HG03045 (cell line): ENCODE data around the gene DLX2.
A peak's percentile ranks its signal among the peaks of the same experiment; 100 is the strongest.
"Not testable (repeated sequence)": the region's sequence is repeated elsewhere in the genome, so short reads cannot be mapped to it uniquely, and the experiment has no call there.

Experiments
- ATAC-seq: cut with Tn5 transposase; IDR thresholded peaks from one replicate; pipeline ENCODE4 v1.9.1; 2021; ENCODE audit warnings: mild to moderate bottlenecking, moderate library complexity; ENCODE audit not compliant: unreplicated experiment

Gene DLX2

DNA sequence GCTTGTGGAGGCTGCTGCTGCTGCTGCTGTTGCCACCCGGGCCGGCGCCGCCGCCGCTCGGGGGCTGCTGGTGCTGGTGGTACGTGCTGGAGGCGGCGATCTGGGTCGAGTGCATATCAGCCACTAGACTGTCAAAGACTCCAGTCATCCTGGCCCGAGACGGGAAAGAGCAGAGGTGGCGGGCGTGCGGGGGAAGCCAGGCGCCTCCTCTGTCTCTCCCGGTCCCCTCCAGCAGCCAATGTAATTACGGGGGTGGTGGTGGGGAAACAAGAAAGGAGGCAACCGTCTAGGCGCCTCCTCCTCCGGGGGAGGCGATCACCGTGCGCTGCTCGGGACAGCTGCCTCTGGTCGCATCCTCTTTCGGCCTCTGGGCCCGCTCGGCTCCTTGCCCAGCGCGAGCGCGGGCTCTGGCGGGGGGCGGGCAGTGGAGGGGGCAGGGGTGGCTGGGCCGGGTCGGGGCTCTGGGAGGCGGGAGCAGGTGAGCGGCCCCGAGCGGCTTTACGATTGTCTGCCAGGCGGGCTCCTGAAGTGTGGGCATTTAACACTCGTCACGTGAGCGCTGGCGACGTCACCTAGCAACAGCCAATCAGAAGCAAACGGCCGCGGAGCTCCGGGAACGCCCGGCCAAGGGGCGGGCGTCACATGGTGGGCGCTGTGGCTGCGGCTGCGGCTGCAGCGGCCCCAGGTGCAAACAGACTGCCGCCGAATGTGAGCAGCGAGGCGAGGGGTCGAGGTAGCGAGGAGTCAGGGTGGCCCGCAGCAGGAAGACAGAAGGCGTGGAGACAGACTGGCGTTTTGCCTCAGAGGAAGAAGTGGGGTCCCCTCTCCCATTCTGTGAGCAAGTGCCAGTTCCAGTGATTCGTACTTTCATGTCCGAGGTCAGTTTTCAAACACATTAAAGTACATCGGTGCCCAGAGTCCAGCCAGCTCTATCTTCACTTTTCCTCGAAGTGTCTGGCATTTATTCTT, at the start of gene DLX2:
Gene DLX2 (minus strand): TSS at position 510 of the 969 bp plus-strand sequence. CDS start 362 bp downstream, at position 148.
- ATAC-seq: peak; percentile 76

- no peak for ATAC-seq
Observed at GRCh38 chr2:172147944-172148650, 45.4 kb upstream of the DLX2 start.

- ATAC-seq: no peak
Observed at GRCh38 chr2:172143817-172144216, 41.1 kb upstream of the DLX2 start.

DNA sequence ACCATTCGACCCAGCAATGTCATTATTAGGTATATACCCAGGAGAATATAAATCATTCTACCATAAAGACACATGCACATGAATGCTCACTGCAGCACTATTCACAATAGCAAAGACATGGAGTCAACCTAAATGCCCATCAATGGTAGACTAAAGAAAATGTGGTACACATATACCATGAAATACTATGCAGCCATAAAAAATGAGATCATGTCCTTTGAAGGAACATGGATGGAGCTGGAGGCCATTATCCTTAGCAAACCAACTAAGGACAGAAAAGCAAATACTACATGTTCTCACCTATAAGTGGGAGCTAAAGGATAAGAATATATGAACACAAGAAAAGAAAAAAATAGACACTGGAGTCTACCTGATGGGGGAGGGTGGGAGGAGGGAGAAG, 36.0 kb upstream of the DLX2 start:
- ATAC-seq: not testable (repeated sequence)

DNA sequence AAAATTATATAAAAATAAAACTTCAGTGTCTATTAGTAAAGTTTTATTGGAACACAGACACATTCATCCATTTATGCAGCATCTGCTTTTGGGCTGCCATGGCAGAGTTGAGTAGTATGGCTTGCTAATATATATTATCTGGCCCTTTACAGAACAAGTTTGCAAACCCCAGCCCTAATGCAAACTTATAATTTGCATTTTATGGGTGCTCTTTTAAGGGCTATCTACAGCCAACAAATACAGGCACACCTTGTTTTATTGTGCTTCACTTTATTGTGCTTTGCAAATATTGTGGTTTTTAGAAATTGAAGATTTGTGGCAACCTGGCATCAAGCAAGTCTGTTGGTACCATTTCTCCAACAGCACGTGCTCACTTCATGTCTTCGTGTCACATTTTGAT, 35.2 kb upstream of the DLX2 start:
- ATAC-seq: no peak

GRCh38 chr2:172137109-172137508, 34.4 kb upstream of the DLX2 start:
- no peak for ATAC-seq

GRCh38 chr2:172135446-172135845, 32.7 kb upstream of the DLX2 start:
- ATAC-seq: no peak

DNA sequence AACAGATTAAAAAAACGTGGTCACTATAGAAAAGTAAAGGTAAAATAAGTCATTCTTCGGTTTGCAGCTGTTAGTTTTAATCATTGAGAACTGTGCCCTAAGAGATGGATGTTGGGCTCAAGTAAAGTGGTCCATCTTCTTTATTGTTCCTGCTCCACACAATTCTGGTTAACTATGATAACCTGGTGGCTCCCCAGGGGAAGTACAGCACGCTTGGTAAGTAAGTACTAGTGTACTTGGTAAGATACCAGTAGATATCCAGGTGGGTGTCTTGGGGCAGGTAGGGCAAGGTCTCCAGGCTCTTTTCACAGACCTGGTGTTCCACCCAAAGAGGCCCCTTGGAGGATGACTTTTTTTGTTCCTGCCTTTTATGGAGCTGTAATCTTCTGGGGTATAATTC, 31.6 kb upstream of the DLX2 start:
- ATAC-seq: no peak

DNA sequence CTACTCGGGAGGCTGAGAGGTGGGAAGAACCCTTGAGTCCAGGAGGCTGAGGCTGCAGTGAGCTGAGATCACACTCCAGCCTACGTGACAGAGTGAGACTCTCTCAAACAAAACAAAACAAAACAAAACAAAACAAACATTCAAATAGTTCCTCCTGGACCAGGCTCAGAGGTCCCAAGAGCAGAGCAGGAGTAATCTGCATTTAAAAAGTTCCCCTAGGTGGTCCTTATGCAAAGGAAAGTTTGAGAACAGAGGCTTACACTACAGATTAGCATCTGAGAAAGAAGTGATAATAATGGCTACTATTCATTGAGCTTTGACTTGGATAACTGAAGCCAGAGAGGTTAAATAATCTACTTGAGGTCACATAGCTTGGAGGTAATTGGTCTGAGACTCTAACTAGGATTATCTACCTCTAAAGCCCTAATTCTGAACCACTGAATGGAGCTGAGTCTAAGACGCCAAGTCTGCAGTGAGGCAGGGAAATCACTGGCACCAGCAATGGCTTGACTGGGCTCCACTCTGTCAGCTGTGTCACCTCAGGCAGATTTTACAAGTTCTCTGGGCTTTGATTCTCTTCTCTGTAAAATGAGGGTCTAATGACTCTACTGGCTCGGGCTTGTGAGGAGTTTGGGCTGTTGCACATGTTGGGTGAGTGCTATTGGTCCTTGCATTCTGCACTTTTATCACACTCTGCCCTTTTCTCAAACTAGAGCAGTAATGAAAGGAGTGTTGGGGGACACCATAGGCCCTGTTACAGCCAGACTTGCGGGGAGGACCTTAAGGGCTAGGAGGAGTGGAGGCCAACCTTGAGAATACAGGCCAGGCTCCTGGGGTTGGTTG, 29.2 kb upstream of the DLX2 start:
- ATAC-seq: no peak

DNA sequence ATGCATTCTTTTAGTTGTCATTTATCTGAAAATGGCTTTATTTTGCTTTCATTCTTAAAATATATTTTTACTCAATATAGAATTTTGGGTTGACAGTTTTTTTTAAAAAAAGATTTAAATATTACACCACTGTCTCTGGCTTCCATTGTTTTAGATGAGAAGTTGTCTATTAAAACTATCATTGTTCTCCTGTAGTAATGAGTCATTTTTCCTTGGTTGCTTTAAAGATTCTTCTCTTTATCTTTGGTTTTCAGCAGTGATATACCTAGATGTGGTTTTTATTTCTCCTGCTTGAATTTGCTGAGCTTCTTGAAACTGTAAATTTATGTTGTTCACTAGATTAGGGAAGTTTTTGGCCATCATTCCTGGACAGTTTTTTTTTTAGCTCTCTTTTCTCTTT, 26.7 kb upstream of the DLX2 start:
- ATAC-seq: no peak

- ATAC-seq: no peak
Observed at GRCh38 chr2:172128484-172128883, 25.8 kb upstream of the DLX2 start.

GRCh38 chr2:172120118-172120517, 17.4 kb upstream of the DLX2 start:
- no peak for ATAC-seq

DNA sequence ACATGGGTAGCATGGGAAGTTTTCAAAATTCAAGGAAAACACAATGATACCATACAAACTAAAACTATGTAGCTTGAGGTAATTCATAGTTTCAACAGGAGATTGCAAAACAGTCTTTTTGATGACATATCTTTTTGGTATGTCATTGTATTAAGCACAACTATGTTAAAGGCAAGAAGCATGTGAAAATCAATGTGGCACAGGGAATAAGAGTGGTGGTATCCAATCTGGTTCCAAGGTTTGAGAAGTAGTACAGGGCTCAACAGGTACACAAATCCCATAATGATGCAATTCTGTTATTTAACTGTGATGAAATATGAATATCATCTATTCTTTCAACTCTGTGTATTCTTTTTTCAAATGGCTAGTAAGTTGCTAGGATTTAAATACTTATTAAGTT, 16.4 kb upstream of the DLX2 start:
- no peak for ATAC-seq

GRCh38 chr2:172116107-172116506, 13.4 kb upstream of the DLX2 start:
- no peak for ATAC-seq

- no peak for ATAC-seq
Observed at GRCh38 chr2:172114579-172114978, 11.9 kb upstream of the DLX2 start.

DNA sequence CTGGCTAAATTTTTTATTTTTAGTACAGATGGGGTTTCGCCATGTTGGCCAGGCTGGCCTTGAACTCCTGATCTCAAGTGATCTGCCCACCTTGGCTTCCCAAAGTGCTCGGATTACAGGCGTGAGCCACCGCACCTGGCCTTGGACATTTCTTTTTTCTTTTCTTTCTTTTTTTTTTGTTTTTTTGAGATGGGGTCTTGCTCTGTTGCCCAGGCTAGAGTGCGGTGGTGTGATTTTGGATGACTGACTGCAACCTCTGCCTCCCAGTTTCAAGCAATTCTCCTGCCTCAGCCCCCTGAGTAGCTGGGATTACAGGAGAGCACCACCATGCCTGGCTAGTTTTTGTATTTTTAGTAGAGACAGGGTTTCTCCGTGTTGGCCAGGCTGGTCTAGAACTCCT, 11.5 kb upstream of the DLX2 start:
- ATAC-seq: not testable (repeated sequence)

- ATAC-seq: no peak
Observed at GRCh38 chr2:172113617-172114016, 10.9 kb upstream of the DLX2 start.

- ATAC-seq: no peak
Observed at GRCh38 chr2:172109988-172110811, 7.5 kb upstream of the DLX2 start.

DNA sequence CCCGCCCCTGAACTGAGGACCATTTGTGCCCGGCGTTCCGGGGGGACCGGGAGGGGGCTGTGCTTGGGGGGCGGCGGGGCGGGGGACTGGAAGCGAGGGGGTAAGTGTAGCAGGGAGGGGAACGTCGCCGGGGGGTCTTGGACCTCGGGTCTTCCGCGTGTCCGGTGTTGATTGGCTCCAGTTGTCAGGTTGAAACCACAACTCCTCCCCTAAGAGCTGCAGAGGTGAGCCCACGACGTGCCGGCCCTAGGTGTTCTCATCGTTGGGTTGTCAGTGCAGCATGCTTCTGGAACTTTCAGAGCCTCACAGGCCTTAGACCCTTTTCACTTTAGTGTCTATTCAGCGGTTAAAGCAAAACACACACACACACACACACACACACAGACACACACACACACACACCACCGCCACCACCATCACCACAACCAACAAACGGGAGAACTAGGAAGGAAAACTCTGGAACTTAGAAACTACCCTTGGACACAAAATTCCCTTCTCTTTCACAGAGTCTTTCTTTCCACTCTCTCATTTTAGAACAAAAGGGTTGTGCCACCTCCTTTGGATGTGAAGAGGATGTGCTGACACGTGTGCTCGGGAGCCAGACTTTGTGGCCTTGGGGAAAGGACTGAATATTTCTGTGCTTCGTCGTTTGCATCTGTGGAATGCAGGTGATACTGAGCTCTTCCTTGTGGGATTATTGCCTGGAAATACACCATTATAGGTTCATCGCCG, 6.7 kb upstream of the DLX2 start:
- no peak for ATAC-seq

- no peak for ATAC-seq
Observed at GRCh38 chr2:172108587-172108930, 5.9 kb upstream of the DLX2 start.
